GM12875 (cell line): ENCODE data around the gene ERCC3.
"Not testable (repeated sequence)": the region's sequence is repeated elsewhere in the genome, so short reads cannot be mapped to it uniquely, and the experiment has no call there.

Source experiments
- H3K4me3 ChIP-seq: one replicate; pipeline ENCODE4 v1.5.1; 2011; ENCODE audit warnings: low read depth, low read length, control low read depth
- TF ChIP-seq, protein P1 (sequence below): IDR thresholded peaks from 2 replicates; pipeline ENCODE4 v1.5.1; 2011; ENCODE audit warnings: low read depth, mild to moderate bottlenecking, control low read depth, inconsistent platforms, low read length, moderate library complexity, borderline replicate concordance; ENCODE audit not compliant: insufficient read depth

The ERCC3 gene

DNA sequence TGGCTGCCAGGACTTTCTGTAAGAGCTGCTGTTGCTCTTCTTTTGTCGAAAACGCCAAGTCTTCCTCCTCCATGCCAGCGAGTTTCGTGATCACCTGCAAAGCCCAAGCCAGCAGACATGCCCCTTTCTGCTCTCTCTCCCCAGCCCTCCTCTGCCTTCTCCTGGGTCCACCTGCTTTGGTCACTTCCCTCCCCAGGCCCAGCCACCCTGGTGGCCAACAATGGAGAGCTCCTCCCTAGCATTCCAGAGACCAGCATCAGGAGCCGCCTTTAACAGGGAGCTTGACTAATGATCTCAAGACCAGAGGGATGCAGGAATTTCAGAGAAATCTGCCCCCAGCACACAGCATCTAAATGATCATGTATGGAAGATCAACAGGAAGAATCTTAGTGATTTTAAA is 34.6 kb downstream of the ERCC3 start:
- H3K4me3 ChIP-seq = no peak overlapping the region
- TF ChIP-seq, protein P1, sequence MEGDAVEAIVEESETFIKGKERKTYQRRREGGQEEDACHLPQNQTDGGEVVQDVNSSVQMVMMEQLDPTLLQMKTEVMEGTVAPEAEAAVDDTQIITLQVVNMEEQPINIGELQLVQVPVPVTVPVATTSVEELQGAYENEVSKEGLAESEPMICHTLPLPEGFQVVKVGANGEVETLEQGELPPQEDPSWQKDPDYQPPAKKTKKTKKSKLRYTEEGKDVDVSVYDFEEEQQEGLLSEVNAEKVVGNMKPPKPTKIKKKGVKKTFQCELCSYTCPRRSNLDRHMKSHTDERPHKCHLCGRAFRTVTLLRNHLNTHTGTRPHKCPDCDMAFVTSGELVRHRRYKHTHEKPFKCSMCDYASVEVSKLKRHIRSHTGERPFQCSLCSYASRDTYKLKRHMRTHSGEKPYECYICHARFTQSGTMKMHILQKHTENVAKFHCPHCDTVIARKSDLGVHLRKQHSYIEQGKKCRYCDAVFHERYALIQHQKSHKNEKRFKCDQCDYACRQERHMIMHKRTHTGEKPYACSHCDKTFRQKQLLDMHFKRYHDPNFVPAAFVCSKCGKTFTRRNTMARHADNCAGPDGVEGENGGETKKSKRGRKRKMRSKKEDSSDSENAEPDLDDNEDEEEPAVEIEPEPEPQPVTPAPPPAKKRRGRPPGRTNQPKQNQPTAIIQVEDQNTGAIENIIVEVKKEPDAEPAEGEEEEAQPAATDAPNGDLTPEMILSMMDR = no peak

DNA sequence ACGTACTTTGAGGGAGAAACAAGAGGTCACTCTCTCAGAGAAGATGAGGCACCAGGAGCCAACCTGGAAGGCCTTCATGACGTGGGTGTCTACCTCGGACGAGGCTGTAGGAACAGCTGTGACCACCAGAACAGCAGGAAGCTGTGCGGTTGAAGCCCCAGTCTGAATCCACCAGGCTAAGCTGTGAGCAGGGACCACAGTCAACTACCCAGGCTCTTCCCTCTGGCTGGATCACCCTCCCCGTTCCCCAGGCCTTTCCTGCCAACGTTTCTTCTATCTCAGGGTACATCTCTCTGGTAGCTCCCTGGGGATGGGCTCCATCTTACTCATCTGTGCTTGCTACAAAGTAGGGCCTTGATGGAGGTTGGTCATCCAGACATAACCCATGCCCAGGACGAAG is 37.1 kb downstream of the ERCC3 start:
- TF ChIP-seq, protein P1 = no peak
- no peak overlapping the region for H3K4me3 ChIP-seq

DNA sequence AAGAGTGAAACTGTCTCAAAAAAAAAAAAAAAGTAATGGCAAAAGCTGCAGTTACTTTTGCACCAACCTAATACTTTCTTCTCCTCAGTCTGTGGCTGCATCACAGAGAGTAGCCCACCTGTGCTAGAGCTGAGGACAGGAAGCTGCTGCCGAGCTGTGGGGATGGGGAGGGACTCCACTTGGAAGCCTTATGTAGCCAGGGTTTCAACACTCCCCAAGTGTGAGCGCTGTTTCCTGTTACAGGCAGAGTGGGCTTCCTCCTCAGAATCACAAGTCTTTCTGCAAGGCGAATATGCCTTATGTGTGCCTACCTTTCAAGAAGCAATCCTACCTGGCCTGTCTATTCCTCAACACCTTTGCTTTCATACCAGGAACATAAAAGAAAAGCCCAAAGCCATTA is 37.6 kb downstream of the ERCC3 start:
- no peak overlapping the region for H3K4me3 ChIP-seq

DNA sequence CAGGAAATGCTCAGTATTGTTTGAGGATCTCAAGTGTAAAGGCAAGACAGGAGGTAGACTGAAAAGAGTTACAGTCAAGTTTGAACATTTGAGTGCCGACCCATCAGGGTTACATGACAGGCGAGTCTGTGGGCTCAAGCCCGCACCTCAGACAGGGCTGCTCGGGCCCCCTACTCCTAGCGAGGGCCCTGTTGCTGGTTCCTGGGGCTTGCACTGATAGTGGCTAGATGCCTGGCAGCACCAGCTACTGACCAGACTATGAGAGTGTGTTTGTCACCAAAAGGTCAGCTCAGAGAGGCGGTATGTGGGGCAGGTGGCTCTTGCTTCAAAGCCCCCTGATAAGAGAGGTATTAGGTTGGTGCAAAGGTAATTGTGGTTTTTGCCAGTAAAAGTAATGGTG is 38.2 kb downstream of the ERCC3 start:
- TF ChIP-seq, protein P1 = no peak

More for the DNA sequence above, 37.6 kb downstream of the ERCC3 start:
- TF ChIP-seq, protein P1 = no peak

DNA sequence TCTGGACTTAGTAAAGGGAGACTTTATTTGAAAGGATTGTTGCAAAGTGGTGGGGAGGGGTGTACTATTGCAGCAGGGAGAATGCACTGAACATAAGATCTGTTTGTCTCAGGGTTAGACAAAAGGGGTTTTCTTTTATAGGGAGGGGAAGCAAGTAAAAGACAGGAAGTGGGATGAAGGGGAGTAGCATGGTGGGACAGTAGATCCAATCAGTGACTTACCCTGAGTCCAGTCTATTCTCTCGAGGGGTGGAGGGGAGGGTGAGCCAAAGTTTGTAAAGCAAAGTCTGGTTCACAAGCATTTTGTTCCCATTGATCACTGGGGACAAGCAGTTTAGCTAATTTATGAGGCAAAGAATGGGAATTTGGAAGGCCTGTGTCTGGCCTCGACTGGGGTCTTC is 38.8 kb downstream of the ERCC3 start:
- no peak overlapping the region for H3K4me3 ChIP-seq
- TF ChIP-seq, protein P1 = no peak

More for the DNA sequence above, 38.2 kb downstream of the ERCC3 start:
- no peak overlapping the region for H3K4me3 ChIP-seq

DNA sequence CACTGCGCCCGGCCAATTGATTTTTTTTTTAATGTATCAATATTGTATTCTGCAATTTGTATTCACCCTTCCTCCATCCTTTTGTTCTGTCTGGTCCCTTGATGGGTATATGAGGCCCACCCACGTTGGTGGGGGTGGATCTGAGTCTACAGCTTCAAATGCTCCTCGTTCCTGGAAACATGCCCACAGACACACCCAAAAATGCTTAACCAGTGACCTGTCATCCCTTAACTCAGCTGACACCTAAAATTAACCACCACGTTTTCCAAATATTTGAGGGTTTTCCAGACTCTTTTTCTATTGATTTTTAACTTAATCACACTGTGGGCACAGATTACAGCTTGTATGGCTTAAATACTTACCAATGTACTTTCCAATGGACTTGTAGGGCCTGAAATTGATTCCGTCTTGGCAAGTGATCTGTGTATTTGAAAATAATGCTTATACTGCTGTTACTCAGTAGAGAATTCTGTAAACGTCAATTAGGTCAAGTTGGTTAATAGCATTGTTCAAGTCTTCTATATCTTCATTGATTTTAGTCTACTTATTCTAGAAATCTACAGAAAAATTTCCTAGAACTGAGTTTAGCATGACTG is 39.5 kb downstream of the ERCC3 start:
- TF ChIP-seq, protein P1 = no peak
- no peak overlapping the region for H3K4me3 ChIP-seq

DNA sequence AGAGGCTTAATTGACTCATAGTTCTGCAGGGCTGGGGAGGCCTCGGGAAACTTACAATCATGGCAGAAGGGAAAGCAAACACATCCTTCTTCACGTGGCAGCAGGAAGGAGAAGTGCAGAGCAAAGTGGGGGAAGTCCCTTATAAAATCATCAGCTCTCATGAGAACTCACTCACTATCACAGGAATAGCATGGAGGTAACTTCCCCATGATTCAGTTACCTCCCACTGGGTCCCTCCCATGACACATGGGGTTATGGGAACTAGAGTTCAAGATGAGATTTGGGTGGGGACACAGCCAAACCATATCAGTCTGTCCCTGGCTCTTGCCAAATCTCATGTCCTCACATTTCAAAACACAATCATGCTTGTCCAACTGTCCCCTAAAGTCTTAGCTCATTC is 52.8 kb downstream of the ERCC3 start:
- H3K4me3 ChIP-seq = not testable (repeated sequence)

DNA sequence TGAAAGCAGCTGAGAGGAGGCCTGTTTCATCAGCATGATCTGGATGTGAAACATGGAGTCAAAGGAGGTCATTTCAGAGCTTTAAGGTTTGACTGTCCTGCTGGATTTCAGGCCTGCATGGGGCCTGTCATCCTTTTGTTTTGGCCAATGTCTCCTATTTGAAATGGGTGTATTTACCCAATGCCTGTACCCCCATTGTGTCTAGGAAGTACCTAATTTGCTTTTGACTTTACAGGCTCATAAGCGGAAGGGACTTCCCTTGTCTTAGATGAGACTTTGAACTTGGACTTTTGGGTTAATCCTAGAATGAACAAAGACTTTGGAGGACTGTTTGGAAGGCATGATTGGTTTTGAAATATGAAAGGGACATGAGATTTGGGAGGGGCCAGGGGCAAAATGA is 54.5 kb downstream of the ERCC3 start:
- TF ChIP-seq, protein P1 = no peak
- no peak overlapping the region for H3K4me3 ChIP-seq

DNA sequence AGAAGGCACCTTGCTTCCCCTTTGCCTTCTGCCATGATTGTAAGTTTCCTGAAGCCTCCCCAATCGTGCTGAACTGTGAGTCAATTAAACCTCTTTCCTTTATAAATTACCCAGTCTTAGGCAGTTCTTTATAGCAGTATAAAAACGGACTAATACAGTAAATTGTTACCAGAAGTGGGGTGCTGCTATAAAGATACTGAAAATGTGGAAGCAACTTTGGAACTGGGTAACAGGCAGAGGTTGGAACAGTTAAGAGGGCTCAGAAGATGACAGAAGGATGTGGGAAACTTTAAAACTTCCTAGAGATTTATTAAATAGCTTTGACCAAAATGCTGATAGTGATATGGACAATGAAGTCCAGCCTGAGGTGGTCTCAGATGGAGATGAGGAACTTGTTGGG is 56.2 kb downstream of the ERCC3 start:
- H3K4me3 ChIP-seq = not testable (repeated sequence)
